HG03565 (cell line): ENCODE results near the gene TNS3.

Experiments
- ATAC-seq: cut with Tn5 transposase; IDR thresholded peaks from one replicate; pipeline ENCODE4 v1.9.1; 2021; ENCODE audit warnings: mild to moderate bottlenecking, moderate library complexity; ENCODE audit not compliant: unreplicated experiment

The TNS3 gene

GRCh38 chr7:47438411-47439029 is 143.4 kb downstream of the TNS3 start:
- ATAC-seq, result no peak

GRCh38 chr7:47435889-47436312 is 146.0 kb downstream of the TNS3 start:
- ATAC-seq, result no peak

- no peak for ATAC-seq
Measured at GRCh38 chr7:47433564-47433895, 148.4 kb downstream of the TNS3 start.

- ATAC-seq, result no peak
Measured at GRCh38 chr7:47432671-47433563, 149.0 kb downstream of the TNS3 start.

GRCh38 chr7:47430422-47430821 is 151.5 kb downstream of the TNS3 start:
- ATAC-seq, result no peak

- ATAC-seq, result no peak
Measured at GRCh38 chr7:47428768-47429472, 153.0 kb downstream of the TNS3 start.

GRCh38 chr7:47428052-47428767 is 153.7 kb downstream of the TNS3 start:
- no peak for ATAC-seq

- ATAC-seq, result no peak
Measured at GRCh38 chr7:47427051-47427643, 154.8 kb downstream of the TNS3 start.

- ATAC-seq, result no peak
Measured at GRCh38 chr7:47424523-47424922, 157.4 kb downstream of the TNS3 start.

- no peak for ATAC-seq
Measured at GRCh38 chr7:47423196-47423595, 158.7 kb downstream of the TNS3 start.

GRCh38 chr7:47422611-47423010 is 159.3 kb downstream of the TNS3 start:
- no peak for ATAC-seq

- ATAC-seq, result no peak
Measured at GRCh38 chr7:47421456-47421855, 160.5 kb downstream of the TNS3 start.

- no peak for ATAC-seq
Measured at GRCh38 chr7:47420122-47420780, 161.7 kb downstream of the TNS3 start.

- ATAC-seq, result no peak
Measured at GRCh38 chr7:47419471-47419870, 162.4 kb downstream of the TNS3 start.

GRCh38 chr7:47418601-47419309 is 163.2 kb downstream of the TNS3 start:
- no peak for ATAC-seq

- no peak for ATAC-seq
Measured at GRCh38 chr7:47416492-47417480, 165.1 kb downstream of the TNS3 start.

- ATAC-seq, result no peak
Measured at GRCh38 chr7:47415318-47416212, 166.3 kb downstream of the TNS3 start.
